EH (cell line): ENCODE data around the gene JADE2.
"Not testable (repeated sequence)": the region's sequence is repeated elsewhere in the genome, so short reads cannot be mapped to it uniquely, and the experiment has no call there.

Experiments
- DNase-seq: peaks from one replicate; pipeline ENCODE4 v3.0.0-alpha.2; 2015; ENCODE audit warnings: low read depth

JADE2 gene

GRCh38 chr5:134592141-134592746, 66.8 kb downstream of the JADE2 start:
- peak; percentile 37 for DNase-seq

- no peak for DNase-seq
Observed at GRCh38 chr5:134594336-134594735, 68.9 kb downstream of the JADE2 start.

- no peak for DNase-seq
Observed at GRCh38 chr5:134594797-134595457, 69.5 kb downstream of the JADE2 start.

DNA sequence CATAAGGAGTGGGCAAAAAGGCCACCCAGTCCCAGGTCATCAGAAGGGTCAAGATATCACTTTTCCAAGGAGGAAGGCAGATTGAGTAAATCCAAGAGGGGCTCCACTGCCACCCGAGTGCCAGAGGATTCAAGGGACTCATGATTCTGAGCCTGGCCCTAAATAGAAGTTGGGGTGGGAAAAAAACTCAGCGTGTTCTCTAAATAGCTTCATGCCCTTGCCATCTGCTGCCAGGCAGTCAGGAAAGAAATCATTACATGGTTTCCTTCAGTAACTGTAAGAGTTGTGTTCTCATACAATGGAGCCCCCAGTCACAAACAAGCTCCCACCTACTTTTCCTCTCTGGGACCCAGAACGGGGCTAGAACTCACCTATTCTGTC, 70.0 kb downstream of the JADE2 start:
- DNase-seq, result no peak

DNA sequence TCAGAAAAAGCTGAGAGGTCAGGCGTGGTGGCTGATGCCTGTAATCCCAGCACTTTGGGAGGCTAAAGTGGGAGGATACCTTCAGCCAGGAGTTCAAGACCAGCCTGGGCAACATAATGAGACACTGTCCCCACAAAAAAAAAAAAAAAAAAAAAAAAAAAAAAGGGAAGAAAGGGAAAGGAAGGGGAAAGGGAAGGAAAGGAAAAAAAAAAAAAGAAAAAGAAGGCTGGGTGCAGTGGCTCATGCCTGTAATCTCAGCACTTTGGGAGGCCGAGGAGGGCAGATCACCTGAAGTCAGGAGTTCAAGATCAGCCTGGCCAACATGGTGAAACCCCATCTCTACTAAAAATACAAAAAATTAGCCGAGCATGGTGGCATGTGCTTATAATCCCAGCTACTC, 74.3 kb downstream of the JADE2 start:
- DNase-seq, result not testable (repeated sequence)

DNA sequence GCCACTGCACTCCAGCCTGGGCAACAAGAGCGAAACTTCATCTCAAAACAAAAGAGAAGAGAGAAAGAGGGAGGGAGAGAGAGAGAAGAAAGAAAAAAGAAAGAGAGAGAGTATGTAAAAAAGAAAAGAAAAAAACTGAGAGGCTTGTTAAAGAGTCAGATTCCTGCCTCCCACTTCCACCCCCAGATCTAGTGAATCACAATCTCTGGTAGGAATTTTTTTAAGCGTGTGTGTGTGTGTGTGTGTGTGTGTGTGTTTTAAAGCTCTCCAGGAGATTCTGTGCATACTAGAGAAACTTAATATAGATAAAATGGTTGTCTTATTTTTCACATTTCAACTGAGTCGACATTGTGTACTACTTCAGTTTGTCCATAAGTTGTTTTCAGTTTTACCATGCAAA, 75.1 kb downstream of the JADE2 start:
- peak; percentile 74 for DNase-seq

- peak; percentile 76 for DNase-seq
Observed at GRCh38 chr5:134603059-134603458, 77.6 kb downstream of the JADE2 start.

DNA sequence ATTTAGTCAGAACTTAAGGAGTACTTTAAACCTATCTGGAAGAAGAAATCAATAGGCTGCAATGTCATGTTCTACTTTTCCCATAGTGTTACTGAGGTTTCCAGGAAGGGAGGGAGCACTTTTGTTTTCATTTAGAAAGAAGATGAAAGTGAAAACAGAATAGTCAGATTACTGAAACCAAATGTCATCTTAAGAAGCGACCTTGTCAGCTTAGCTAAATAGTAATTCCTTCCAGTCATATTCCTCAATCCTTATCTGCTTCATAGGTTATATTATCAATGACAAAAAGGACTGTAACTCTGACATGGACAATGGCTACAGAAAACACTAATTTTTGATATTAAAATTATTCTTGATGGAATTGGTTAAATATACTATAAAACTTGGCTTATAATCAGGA, 79.4 kb downstream of the JADE2 start:
- no peak for DNase-seq

GRCh38 chr5:134606726-134607125, 81.3 kb downstream of the JADE2 start:
- no peak for DNase-seq

- DNase-seq, result no peak
Observed at GRCh38 chr5:134608555-134608954, 83.1 kb downstream of the JADE2 start.

- DNase-seq, result no peak
Observed at GRCh38 chr5:134609232-134609851, 83.9 kb downstream of the JADE2 start.

DNA sequence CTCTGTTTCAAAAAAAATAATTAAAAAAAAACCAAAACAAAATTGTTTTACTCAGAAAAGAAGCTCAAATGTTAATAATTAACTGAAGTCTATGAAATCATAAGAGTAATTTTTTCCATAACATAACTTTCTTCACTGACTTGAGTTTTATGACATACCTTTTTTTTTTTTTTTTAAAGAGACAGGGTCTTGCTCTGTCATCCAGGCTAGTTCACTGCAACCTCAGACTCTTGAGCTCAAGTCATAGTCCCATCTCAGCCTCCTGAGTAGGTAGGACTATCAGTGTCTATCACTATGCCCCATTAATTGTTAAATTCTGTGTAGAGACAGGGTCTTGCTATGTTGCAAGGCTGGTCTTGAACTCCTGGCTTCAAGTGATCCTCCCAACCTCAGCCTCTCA, 85.3 kb downstream of the JADE2 start:
- DNase-seq, result no peak

DNA sequence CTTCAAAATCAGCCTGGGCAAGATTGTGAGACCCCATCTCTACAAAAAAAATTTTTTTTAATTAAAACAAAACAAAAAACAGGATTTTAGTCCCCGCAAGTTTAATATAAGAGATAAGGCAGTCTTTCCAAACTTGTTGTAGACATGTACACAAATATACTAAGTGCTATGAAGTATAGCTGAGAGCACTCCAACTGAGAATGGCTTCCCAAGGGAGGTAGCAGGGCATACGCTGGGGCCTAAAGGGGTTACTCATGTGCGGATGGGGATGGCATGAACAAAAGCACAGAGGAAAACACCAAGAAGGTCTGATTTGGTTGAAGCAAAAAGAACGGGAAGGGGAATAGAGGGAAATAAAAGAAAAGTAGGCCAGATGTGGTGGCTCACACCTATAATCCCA, 86.0 kb downstream of the JADE2 start:
- DNase-seq, result no peak

- peak; percentile 19 for DNase-seq
Observed at GRCh38 chr5:134614450-134615085, 89.1 kb downstream of the JADE2 start.

GRCh38 chr5:134620634-134621033, 95.2 kb downstream of the JADE2 start:
- no peak for DNase-seq

DNA sequence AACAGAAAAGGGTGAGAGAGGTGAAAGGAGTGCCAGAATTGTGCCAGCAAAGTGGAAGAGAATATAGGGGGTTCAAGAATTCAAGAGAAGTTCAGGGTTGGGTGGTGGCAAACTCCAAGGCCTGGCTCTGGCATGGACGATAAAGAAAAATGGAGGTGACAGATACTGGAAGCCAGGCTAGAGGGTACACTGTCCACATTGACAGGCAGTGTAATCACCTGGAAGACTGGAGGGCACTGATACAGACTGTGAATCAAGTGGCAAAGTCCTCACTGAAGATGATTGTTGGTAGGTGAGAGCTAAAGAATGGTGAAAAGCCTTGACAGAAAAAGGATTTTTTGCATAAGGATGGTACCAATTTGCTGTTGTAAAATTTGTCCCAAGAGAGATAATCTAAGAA, 100.1 kb downstream of the JADE2 start:
- DNase-seq, result no peak

DNA sequence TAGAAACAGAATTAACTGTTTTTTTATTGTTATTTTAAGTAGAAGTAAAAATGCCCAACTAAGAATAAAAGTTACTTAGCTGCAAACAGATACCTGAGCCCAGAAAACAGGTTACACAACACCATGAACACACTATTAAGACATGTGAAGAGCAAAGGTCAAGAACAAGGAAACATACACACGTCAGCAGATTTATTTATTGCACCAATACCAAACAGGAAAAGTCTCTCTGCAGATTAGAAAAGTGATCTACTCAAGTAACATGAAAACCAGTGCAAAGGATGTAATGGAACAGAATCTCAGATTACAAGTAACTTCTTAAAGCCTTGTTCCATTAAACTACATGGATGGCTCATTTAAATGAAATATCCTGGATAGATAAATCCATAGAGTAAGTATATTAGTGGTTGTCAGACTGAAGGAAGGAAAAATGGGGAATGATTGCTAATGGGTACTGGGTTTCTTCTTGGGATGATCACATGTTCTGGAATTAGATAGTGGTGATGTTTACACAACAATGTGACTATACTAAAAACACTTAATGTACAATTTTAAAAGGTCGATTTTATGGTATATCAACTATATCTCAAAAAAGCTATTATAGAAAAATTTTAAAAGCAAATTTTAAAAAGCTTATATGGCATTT, 101.0 kb downstream of the JADE2 start:
- peak; percentile 15 for DNase-seq
